HG03378 (cell line): ENCODE results near the gene AMOT.

ENCODE experiments used
- ATAC-seq: cut with Tn5 transposase; IDR thresholded peaks from one replicate; pipeline ENCODE4 v1.9.1; 2021; ENCODE audit warnings: mild to moderate bottlenecking, moderate library complexity; ENCODE audit not compliant: unreplicated experiment

The AMOT gene

GRCh38 chrX:112746812-112747595, 93.6 kb downstream of the AMOT start:
- no peak for ATAC-seq

GRCh38 chrX:112738347-112739033, 102.1 kb downstream of the AMOT start:
- peak; percentile 92 for ATAC-seq

- ATAC-seq, result no peak
These were observed 104.3 kb downstream of the AMOT start for GRCh38 chrX:112736310-112736709.

GRCh38 chrX:112735147-112735546, 105.5 kb downstream of the AMOT start:
- no peak for ATAC-seq

GRCh38 chrX:112734290-112734689, 106.3 kb downstream of the AMOT start:
- ATAC-seq, result no peak

GRCh38 chrX:112731793-112732192, 108.8 kb downstream of the AMOT start:
- no peak for ATAC-seq
